SU-DHL-6 (cell line): ENCODE measurements around the gene ODAD2.

Source experiments
- H2AFZ ChIP-seq: fragments of 200-600 bp; sonication (generic); 2 replicates; pipeline ENCODE4 v1.6.1; 2014; ENCODE audit warnings: low read depth, mild to moderate bottlenecking, moderate library complexity, mixed read lengths, antibody characterized with exemption, low read length; ENCODE audit not compliant: severe bottlenecking
- H3F3A ChIP-seq: fragments of 200-600 bp; shearing (Covaris generic); 2 replicates; pipeline ENCODE4 v1.6.0; 2016; ENCODE audit warnings: antibody characterized with exemption, mild to moderate bottlenecking; ENCODE audit not compliant: insufficient read depth
- H3K27ac ChIP-seq: fragments of 200-600 bp; sonication (generic); 2 replicates; pipeline ENCODE4 v1.5.1; 2016; ENCODE audit warnings: low read depth, mild to moderate bottlenecking, low read length, moderate library complexity, mixed read lengths
- H3K27me3 ChIP-seq: fragments of 200-600 bp; sonication (generic), shearing (Covaris generic); 2 replicates; pipeline ENCODE4 v1.6.0; 2014; ENCODE audit warnings: mild to moderate bottlenecking, low read length
- H3K36me3 ChIP-seq: fragments of 200-600 bp; sonication (generic); 2 replicates; pipeline ENCODE4 v1.6.1; 2014; ENCODE audit warnings: mild to moderate bottlenecking, low read length, mixed read lengths
- H3K4me2 ChIP-seq: fragments of 300-600, 200-600 bp; shearing (Covaris generic), sonication (generic); 2 replicates; pipeline ENCODE4 v1.6.0; 2014; ENCODE audit warnings: low read length, low read depth, mild to moderate bottlenecking; ENCODE audit not compliant: poor library complexity, severe bottlenecking
- H3K4me3 ChIP-seq: fragments of 200-600 bp; sonication (generic); 2 replicates; pipeline ENCODE4 v1.5.1; 2014; ENCODE audit warnings: antibody characterized with exemption, low read length, mild to moderate bottlenecking, mixed read lengths; ENCODE audit not compliant: insufficient read depth, poor library complexity, severe bottlenecking
- H3K79me2 ChIP-seq: fragments of 200-600 bp; sonication (generic); 2 replicates; pipeline ENCODE4 v1.6.1; 2014; ENCODE audit warnings: mild to moderate bottlenecking, low read length, moderate library complexity; ENCODE audit not compliant: insufficient read depth
- H3K9ac ChIP-seq: fragments of 200-600 bp; sonication (generic); 2 replicates; pipeline ENCODE4 v1.7.0; 2014; ENCODE audit warnings: mild to moderate bottlenecking, low read length
- H3K9me2 ChIP-seq: fragments of 200-600 bp; sonication (generic); replicated peaks from 2 replicates; pipeline ENCODE4 v1.6.1; 2014; ENCODE audit warnings: low read length; ENCODE audit not compliant: insufficient read depth
- H3K9me3 ChIP-seq: fragments of 200-600 bp; sonication (generic); 2 replicates; pipeline ENCODE4 v1.6.1; 2014; ENCODE audit warnings: low read length, mixed read lengths; ENCODE audit not compliant: insufficient read depth
- H4K20me1 ChIP-seq: fragments of 200-600 bp; sonication (generic); 2 replicates; pipeline ENCODE4 v1.6.1; 2014; ENCODE audit warnings: low read depth, mild to moderate bottlenecking, antibody characterized with exemption, low read length, moderate library complexity, mixed read lengths
- CTCF ChIP-seq: fragments of 200-600 bp; sonication (generic); IDR thresholded peaks from one replicate; pipeline ENCODE4 v1.5.1; 2017; ENCODE audit warnings: antibody characterized with exemption, mild to moderate bottlenecking, low read length, moderate library complexity; ENCODE audit not compliant: insufficient read depth, poor library complexity, severe bottlenecking
- EZH2phosphoT487 ChIP-seq: fragments of 200-600 bp; sonication (generic), shearing (Covaris generic); conservative IDR thresholded peaks from 2 replicates; pipeline ENCODE4 v1.6.1; 2018; ENCODE audit warnings: mild to moderate bottlenecking, antibody characterized with exemption, low read length, moderate library complexity, mixed read lengths

The ODAD2 gene

GRCh38 chr10:27833792-27834191 is 165.1 kb downstream of the ODAD2 start:
- H3F3A ChIP-seq = no peaks in the 10 kb centered on the region
- H2AFZ ChIP-seq = no peak overlapping the region
- no peak overlapping the region for H3K4me3 ChIP-seq
- no peak overlapping the region for H3K4me2 ChIP-seq
- no peak for TF ChIP-seq CTCF
- H3K9me3 ChIP-seq = no peaks in the 10 kb centered on the region
- no peak overlapping the region for H3K9ac ChIP-seq
- no peaks in the 10 kb centered on the region for H4K20me1 ChIP-seq
- no peak overlapping the region for H3K27ac ChIP-seq
- H3K9me2 ChIP-seq = no peaks in the 10 kb centered on the region
- no peaks in the 10 kb centered on the region for H3K79me2 ChIP-seq
- H3K27me3 ChIP-seq = no peaks in the 10 kb centered on the region
- no peaks in the 10 kb centered on the region for H3K36me3 ChIP-seq

GRCh38 chr10:27832826-27833225 is 166.1 kb downstream of the ODAD2 start:
- Histone ChIP-seq H3K36me3 (no peaks in the 10 kb centered on the region; the same call in 1 of the 2 replicates), H3K27ac (no peak overlapping the region), H3K79me2 (no peaks in the 10 kb centered on the region), H2AFZ (no peak overlapping the region), H3K4me3 (no peak overlapping the region), H3K4me2 (no peak overlapping the region), H3K27me3 (no peaks in the 10 kb centered on the region), H3K9me3 (no peaks in the 10 kb centered on the region), H3K9me2 (no peaks in the 10 kb centered on the region), H3K9ac (no peak overlapping the region), H3F3A (no peaks in the 10 kb centered on the region), H4K20me1 (no peaks in the 10 kb centered on the region)
- no peak for TF ChIP-seq EZH2phosphoT487
- no peak for TF ChIP-seq CTCF

DNA sequence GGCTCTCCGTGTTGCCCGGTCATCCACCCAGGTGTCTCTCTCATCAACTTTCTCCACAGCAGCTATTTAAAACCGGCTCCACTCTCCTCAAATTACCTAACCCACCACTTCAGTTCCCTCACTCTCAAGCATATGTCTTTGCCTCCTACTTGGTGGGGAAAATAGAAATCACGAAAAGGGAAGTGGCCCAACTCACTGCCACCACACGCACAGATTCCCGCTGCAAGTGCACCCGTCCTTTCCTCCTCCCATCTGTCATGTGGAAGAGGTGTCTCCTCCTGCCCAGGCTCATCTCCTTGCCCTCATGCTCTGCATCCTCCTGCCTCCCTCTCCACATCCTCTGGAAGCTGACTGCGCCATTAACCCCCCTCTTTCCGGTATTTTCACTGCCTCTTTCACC is 172.5 kb downstream of the ODAD2 start:
- Histone ChIP-seq H3K27ac (no peak overlapping the region), H3K9ac (no peak overlapping the region), H3K79me2 (no peaks in the 10 kb centered on the region), H3K4me3 (no peak overlapping the region), H3K27me3 (no peaks in the 10 kb centered on the region), H4K20me1 (no peaks in the 10 kb centered on the region), H3K36me3 (no peaks in the 10 kb centered on the region; the same call in 1 of the 2 replicates), H3K4me2 (no peak overlapping the region), H2AFZ (no peak overlapping the region), H3K9me3 (no peaks in the 10 kb centered on the region), H3K9me2 (no peaks in the 10 kb centered on the region), H3F3A (no peaks in the 10 kb centered on the region)
- TF ChIP-seq EZH2phosphoT487 = no peak
- no peak for TF ChIP-seq CTCF

DNA sequence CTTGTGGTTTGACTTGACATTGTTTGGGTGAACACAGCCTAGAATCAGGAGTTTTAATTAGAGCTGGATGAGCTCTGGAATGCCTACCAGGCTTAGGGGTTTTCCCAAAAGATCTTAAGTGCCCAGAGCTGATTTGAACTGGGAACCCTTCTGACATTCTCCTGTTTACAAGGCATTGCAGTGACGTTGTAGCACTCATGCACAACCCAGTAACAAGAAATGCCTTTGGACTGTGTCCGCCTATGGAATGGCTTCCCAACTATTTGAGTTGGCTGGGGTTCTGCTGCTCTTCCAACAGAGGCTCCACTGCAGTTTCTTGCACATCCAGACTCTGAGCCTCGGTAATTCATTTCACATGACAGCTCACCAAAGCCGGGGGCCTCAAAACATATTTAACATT is 176.6 kb downstream of the ODAD2 start:
- Histone ChIP-seq H3K4me2 (no peak overlapping the region), H3K27ac (no peak overlapping the region)

More for the DNA sequence above, 176.6 kb downstream of the ODAD2 start:
- no peaks in the 10 kb centered on the region for H3K9me3 ChIP-seq
- H3K79me2 ChIP-seq = no peaks in the 10 kb centered on the region
- no peak overlapping the region for H3K4me3 ChIP-seq
- no peak overlapping the region for H3K9ac ChIP-seq
- no peaks in the 10 kb centered on the region for H3K36me3 ChIP-seq
- TF ChIP-seq EZH2phosphoT487 (no peak), CTCF (no peak)
- H4K20me1 ChIP-seq = no peaks in the 10 kb centered on the region
- no peaks in the 10 kb centered on the region for H3K9me2 ChIP-seq
- no peaks in the 10 kb centered on the region for H3F3A ChIP-seq
- H2AFZ ChIP-seq = no peak overlapping the region
- H3K27me3 ChIP-seq = no peaks in the 10 kb centered on the region
